Breast epithelium (tissue), 3 donors: ENCODE measurements around the gene RAB3A.

Experiments
- CTCF ChIP-seq, 3 donors: fragments of 450-650 bp; IDR thresholded peaks; one replicate each; pipeline ENCODE4 v1.5.1; 2016 to 2017; ENCODE audit warnings: antibody characterized with exemption in 3 of 3, mild to moderate bottlenecking in 3 of 3, moderate library complexity in 3 of 3
- POLR2A ChIP-seq: fragments of 450-650 bp; IDR thresholded peaks from one replicate; pipeline ENCODE4 v1.6.1; 2016; ENCODE audit warnings: antibody characterized with exemption, mild to moderate bottlenecking, moderate library complexity

- TF ChIP-seq CTCF (IDR thresholded peaks at IDR 0.05): no peak
- TF ChIP-seq POLR2A: no peak
These were observed 32.1 kb downstream of the RAB3A start for GRCh38 chr19:18171605-18172327.
